WTC11 (cell line): ENCODE data around the gene EPDR1. TPM values are rescaled to one million over a fixed set of nuclear protein-coding genes. Genes with fewer than 3 reads are reported as not detected.

Experiments
- ATAC-seq: fragments of 200-7000 bp; cut with Tn5 transposase; 2 replicates; pipeline ENCODE4 v1.10.0; 2021; ENCODE audit warnings: mild to moderate bottlenecking, moderate library complexity
- CTCF ChIA-PET: fragments of 300-600 bp; sonication (Branson Sonifier 250); formaldehyde crosslinking; loops from one replicate; lab custom pipeline; 2021; ENCODE audit warnings: antibody characterized with exemption; lab: Charles Lee
- POLR2A ChIA-PET: fragments of 350-600 bp; sonication (Branson Sonifier 250); formaldehyde crosslinking; loops from one replicate; lab custom pipeline; 2021; ENCODE audit warnings: antibody characterized with exemption; lab: Charles Lee
- DNase-seq: peaks from one replicate; pipeline ENCODE4 v3.0.0; 2021; ENCODE audit warnings: low spot score
- H3K27ac Mint-ChIP-seq: 2 replicates; pipeline ENCODE4 v1.8.0; 2021; ENCODE audit warnings: mixed read lengths
- H3K27me3 Mint-ChIP-seq: 2 replicates; pipeline ENCODE4 v1.8.0; 2021; ENCODE audit warnings: low read depth, mild to moderate bottlenecking, moderate library complexity, mixed read lengths
- H3K36me3 Mint-ChIP-seq: 2 replicates; pipeline ENCODE4 v1.8.0; 2021; ENCODE audit warnings: mixed read lengths
- H3K4me1 Mint-ChIP-seq: 2 replicates; pipeline ENCODE4 v1.8.0; 2022; ENCODE audit warnings: mixed read lengths
- H3K4me3 Mint-ChIP-seq: 2 replicates; pipeline ENCODE4 v1.8.0; 2021; ENCODE audit warnings: mild to moderate bottlenecking, moderate library complexity, mixed read lengths
- H3K9me3 Mint-ChIP-seq: 2 replicates; pipeline ENCODE4 v1.8.0; 2021; ENCODE audit warnings: mixed read lengths
- ATF1 ChIP-seq: sonication (generic); formaldehyde crosslinking; IDR thresholded peaks from 2 replicates; pipeline ENCODE4 v1.8.1; 2023; ENCODE audit warnings: mild to moderate bottlenecking, moderate library complexity, missing genetic modification reagents
- MYBL2 ChIP-seq: sonication (generic); formaldehyde crosslinking; IDR thresholded peaks from 2 replicates; pipeline ENCODE4 v1.8.1; 2023; ENCODE audit warnings: mild to moderate bottlenecking, moderate library complexity, missing genetic modification reagents
- NFATC4 ChIP-seq: fragments of 250-450 bp; sonication (Bioruptor Pico); IDR thresholded peaks from 2 replicates; pipeline ENCODE4 v1.9.0; 2021; ENCODE audit warnings: mild to moderate bottlenecking
- NR1H2 ChIP-seq: sonication (generic); formaldehyde crosslinking; IDR thresholded peaks from 2 replicates; pipeline ENCODE4 v1.9.0; 2021; ENCODE audit warnings: mild to moderate bottlenecking, moderate library complexity, missing genetic modification reagents
- SOX15 ChIP-seq: fragments of 250-450 bp; sonication (Bioruptor Pico); IDR thresholded peaks from 2 replicates; pipeline ENCODE4 v1.9.0; 2021; ENCODE audit warnings: mild to moderate bottlenecking
- TP53 ChIP-seq: sonication (generic); formaldehyde crosslinking; IDR thresholded peaks from 2 replicates; pipeline ENCODE4 v1.8.1; 2023; ENCODE audit warnings: mild to moderate bottlenecking, missing genetic modification reagents
- ZBTB21 ChIP-seq: sonication (generic); formaldehyde crosslinking; IDR thresholded peaks from 2 replicates; pipeline ENCODE4 v1.8.1; 2023; ENCODE audit warnings: mild to moderate bottlenecking, missing genetic modification reagents, borderline replicate concordance
- total RNA-seq: library from RNA; stranded (reverse); gene quantifications from 3 replicates; pipeline ENCODE4 v1.2.3, GENCODE V29; 2021
- TF ChIP-seq, protein P1 (sequence below): fragments of 250-450 bp; sonication (Bioruptor Pico); IDR thresholded peaks from 2 replicates; pipeline ENCODE4 v1.9.0; 2021; ENCODE audit warnings: mild to moderate bottlenecking
- TF ChIP-seq, protein P2 (sequence below): sonication (generic); formaldehyde crosslinking; conservative IDR thresholded peaks from 2 replicates; pipeline ENCODE4 v1.8.1; 2022; ENCODE audit warnings: mild to moderate bottlenecking, missing genetic modification reagents
- TF ChIP-seq, protein P3 (sequence below): sonication (generic); formaldehyde crosslinking; IDR thresholded peaks from 2 replicates; pipeline ENCODE4 v1.8.1; 2022; ENCODE audit warnings: low read depth, missing genetic modification reagents, borderline replicate concordance
- TF ChIP-seq, protein P4 (sequence below): sonication (generic); formaldehyde crosslinking; IDR thresholded peaks from 2 replicates; pipeline ENCODE4 v1.8.0; 2022; ENCODE audit warnings: mild to moderate bottlenecking, missing genetic modification reagents
- TF ChIP-seq, protein P5 (sequence below): fragments of 250-450 bp; sonication (Bioruptor Pico); IDR thresholded peaks from 2 replicates; pipeline ENCODE4 v1.9.0; 2021; ENCODE audit warnings: mild to moderate bottlenecking, borderline replicate concordance

The EPDR1 gene
- total RNA-seq, 1 experiment from 2014 or later: 7.4 TPM

DNA sequence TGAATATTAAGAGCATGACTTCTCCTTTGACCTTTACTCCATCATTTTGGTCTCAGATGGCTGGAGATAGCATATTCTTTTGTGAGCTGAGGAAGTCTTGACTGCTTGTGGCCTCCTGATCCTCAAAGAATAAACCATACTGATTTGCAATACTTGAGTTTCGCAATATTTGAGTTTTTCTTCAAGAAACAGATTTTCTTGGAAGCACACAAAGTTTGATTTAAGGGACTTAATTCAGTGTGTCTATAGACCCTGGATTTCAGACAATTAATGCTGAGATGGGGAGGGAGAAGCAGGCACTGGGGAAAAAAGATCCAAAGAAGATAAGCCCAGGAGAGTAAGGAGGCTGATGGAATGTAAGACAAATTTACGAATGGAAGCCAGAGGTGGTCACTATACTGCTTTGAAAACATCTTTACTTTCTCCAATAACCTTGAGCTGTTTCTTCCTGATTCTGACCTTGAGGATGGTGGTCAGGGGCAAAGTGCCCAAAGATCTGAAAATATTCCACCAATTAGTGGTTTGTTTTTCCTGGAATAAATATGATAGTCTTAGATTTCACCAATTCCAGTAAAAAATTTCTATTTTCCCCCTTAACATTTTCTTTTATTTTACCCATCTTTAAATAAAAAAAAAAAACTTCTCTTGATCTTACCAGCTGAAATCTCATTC lies 7.5 kb downstream of the EPDR1 start:
- CTCF ChIA-PET: interaction anchor here (1.2 kb wide), 1 partner anchor 11 kb away, joined by 3 read pairs; the partner anchor contains the start of gene SFRP4
- POLR2A ChIA-PET: interaction anchor here (0.6 kb wide), 1 partner anchor 16 kb away, joined by 3 read pairs; no protein-coding TSS in a partner anchor
- ATAC-seq (no peak), DNase-seq (no peak)
- Mint-ChIP-seq H3K4me3 (no peak overlapping the region), H3K9me3 (peaks cover 17% of the 10 kb centered on the region; the same call in 1 of the 2 replicates), H3K27ac (no peak overlapping the region), H3K36me3 (peaks cover 7% of the 10 kb centered on the region), H3K4me1 (no peaks in the 10 kb centered on the region), H3K27me3 (no peaks in the 10 kb centered on the region; the same call in 1 of the 2 replicates)
- TF ChIP-seq SOX15 (no peak), NFATC4 (no peak)
- TF ChIP-seq, protein P1, sequence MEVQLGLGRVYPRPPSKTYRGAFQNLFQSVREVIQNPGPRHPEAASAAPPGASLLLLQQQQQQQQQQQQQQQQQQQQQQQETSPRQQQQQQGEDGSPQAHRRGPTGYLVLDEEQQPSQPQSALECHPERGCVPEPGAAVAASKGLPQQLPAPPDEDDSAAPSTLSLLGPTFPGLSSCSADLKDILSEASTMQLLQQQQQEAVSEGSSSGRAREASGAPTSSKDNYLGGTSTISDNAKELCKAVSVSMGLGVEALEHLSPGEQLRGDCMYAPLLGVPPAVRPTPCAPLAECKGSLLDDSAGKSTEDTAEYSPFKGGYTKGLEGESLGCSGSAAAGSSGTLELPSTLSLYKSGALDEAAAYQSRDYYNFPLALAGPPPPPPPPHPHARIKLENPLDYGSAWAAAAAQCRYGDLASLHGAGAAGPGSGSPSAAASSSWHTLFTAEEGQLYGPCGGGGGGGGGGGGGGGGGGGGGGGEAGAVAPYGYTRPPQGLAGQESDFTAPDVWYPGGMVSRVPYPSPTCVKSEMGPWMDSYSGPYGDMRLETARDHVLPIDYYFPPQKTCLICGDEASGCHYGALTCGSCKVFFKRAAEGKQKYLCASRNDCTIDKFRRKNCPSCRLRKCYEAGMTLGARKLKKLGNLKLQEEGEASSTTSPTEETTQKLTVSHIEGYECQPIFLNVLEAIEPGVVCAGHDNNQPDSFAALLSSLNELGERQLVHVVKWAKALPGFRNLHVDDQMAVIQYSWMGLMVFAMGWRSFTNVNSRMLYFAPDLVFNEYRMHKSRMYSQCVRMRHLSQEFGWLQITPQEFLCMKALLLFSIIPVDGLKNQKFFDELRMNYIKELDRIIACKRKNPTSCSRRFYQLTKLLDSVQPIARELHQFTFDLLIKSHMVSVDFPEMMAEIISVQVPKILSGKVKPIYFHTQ (CRISPR knock-in tag): no peak

DNA sequence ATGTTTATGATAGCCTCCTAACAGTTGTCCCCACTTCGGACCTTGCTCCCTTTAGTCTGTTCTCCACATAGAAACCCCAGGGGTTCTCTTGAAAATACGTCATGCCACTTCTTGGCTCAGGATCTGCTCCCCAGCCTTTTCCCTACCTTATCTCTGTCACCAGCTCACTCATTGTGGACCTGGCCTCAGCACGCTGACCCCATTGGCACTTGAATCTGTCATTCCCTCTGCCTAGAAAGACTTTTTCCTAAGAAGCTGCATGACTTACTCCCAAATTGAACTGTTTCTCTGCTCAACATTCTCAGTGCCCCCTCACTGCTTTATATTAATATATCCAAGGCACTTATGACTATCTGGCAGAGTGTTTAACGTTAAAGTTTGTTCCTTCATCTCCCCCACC lies 8.4 kb downstream of the EPDR1 start:
- no peak for TF ChIP-seq ZBTB21 (CRISPR knock-in tag)
- TF ChIP-seq TP53 (CRISPR knock-in tag): no peak
- TF ChIP-seq, protein P2, sequence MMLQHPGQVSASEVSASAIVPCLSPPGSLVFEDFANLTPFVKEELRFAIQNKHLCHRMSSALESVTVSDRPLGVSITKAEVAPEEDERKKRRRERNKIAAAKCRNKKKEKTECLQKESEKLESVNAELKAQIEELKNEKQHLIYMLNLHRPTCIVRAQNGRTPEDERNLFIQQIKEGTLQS: no peak
- TF ChIP-seq, protein P3, sequence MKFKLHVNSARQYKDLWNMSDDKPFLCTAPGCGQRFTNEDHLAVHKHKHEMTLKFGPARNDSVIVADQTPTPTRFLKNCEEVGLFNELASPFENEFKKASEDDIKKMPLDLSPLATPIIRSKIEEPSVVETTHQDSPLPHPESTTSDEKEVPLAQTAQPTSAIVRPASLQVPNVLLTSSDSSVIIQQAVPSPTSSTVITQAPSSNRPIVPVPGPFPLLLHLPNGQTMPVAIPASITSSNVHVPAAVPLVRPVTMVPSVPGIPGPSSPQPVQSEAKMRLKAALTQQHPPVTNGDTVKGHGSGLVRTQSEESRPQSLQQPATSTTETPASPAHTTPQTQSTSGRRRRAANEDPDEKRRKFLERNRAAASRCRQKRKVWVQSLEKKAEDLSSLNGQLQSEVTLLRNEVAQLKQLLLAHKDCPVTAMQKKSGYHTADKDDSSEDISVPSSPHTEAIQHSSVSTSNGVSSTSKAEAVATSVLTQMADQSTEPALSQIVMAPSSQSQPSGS: no peak
- no peak for TF ChIP-seq ATF1 (CRISPR knock-in tag)
- no peak for TF ChIP-seq MYBL2 (CRISPR knock-in tag)
- TF ChIP-seq NR1H2 (CRISPR knock-in tag): no peak
- TF ChIP-seq, protein P4, sequence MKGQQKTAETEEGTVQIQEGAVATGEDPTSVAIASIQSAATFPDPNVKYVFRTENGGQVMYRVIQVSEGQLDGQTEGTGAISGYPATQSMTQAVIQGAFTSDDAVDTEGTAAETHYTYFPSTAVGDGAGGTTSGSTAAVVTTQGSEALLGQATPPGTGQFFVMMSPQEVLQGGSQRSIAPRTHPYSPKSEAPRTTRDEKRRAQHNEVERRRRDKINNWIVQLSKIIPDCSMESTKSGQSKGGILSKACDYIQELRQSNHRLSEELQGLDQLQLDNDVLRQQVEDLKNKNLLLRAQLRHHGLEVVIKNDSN: no peak
- TF ChIP-seq, protein P5, sequence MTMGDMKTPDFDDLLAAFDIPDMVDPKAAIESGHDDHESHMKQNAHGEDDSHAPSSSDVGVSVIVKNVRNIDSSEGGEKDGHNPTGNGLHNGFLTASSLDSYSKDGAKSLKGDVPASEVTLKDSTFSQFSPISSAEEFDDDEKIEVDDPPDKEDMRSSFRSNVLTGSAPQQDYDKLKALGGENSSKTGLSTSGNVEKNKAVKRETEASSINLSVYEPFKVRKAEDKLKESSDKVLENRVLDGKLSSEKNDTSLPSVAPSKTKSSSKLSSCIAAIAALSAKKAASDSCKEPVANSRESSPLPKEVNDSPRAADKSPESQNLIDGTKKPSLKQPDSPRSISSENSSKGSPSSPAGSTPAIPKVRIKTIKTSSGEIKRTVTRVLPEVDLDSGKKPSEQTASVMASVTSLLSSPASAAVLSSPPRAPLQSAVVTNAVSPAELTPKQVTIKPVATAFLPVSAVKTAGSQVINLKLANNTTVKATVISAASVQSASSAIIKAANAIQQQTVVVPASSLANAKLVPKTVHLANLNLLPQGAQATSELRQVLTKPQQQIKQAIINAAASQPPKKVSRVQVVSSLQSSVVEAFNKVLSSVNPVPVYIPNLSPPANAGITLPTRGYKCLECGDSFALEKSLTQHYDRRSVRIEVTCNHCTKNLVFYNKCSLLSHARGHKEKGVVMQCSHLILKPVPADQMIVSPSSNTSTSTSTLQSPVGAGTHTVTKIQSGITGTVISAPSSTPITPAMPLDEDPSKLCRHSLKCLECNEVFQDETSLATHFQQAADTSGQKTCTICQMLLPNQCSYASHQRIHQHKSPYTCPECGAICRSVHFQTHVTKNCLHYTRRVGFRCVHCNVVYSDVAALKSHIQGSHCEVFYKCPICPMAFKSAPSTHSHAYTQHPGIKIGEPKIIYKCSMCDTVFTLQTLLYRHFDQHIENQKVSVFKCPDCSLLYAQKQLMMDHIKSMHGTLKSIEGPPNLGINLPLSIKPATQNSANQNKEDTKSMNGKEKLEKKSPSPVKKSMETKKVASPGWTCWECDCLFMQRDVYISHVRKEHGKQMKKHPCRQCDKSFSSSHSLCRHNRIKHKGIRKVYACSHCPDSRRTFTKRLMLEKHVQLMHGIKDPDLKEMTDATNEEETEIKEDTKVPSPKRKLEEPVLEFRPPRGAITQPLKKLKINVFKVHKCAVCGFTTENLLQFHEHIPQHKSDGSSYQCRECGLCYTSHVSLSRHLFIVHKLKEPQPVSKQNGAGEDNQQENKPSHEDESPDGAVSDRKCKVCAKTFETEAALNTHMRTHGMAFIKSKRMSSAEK: no peak
- Mint-ChIP-seq H3K9me3 (peaks cover 17% of the 10 kb centered on the region; the same call in 1 of the 2 replicates), H3K27ac (no peak overlapping the region), H3K4me1 (no peaks in the 10 kb centered on the region), H3K36me3 (peaks cover 7% of the 10 kb centered on the region), H3K27me3 (no peaks in the 10 kb centered on the region; the same call in 1 of the 2 replicates), H3K4me3 (no peak overlapping the region)
- CTCF ChIA-PET: interaction anchor here (1.2 to 1.4 kb wide), 2 partner anchors 12 to 287 kb away, joined by 3 to 4 read pairs; partner anchors contain the start of gene SFRP4
- DNase-seq (no peak), ATAC-seq (no peak)
- POLR2A ChIA-PET: interaction anchor here (0.6 kb wide), 1 partner anchor 15 kb away, joined by 3 read pairs; no protein-coding TSS in a partner anchor
